NB4 (cell line): Measurements from ENCODE around the gene PALM2AKAP2.

Experiments
- DNase-seq: peaks from one replicate; pipeline ENCODE4 v3.0.0; 2010; ENCODE audit warnings: low read depth
- H3K4me3 ChIP-seq: one replicate; pipeline ENCODE4 v1.5.1; 2011; ENCODE audit warnings: mild to moderate bottlenecking, low read depth, low read length, moderate library complexity
- MYC ChIP-seq: IDR thresholded peaks from 2 replicates; pipeline ENCODE4 v1.6.1; 2011; ENCODE audit warnings: low read depth, low read length
- POLR2A ChIP-seq: IDR thresholded peaks from 2 replicates; pipeline ENCODE4 v1.6.1; 2011; ENCODE audit warnings: mild to moderate bottlenecking; ENCODE audit not compliant: insufficient read length; ENCODE audit errors: extremely low read depth
- TF ChIP-seq, protein P1 (sequence below): IDR thresholded peaks from 2 replicates; pipeline ENCODE4 v1.6.1; 2011; ENCODE audit warnings: low read depth, low read length
- TF ChIP-seq, protein P2 (sequence below): IDR thresholded peaks from one replicate; pipeline ENCODE4 v1.5.1; 2012; ENCODE audit warnings: low read depth, low read length

Gene PALM2AKAP2

GRCh38 chr9:109801484-109801883, 21.5 kb downstream of the PALM2AKAP2 start:
- no peak overlapping the region for H3K4me3 ChIP-seq
- TF ChIP-seq, protein P1, sequence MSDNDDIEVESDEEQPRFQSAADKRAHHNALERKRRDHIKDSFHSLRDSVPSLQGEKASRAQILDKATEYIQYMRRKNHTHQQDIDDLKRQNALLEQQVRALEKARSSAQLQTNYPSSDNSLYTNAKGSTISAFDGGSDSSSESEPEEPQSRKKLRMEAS: no peak
- no peak for TF ChIP-seq POLR2A
- TF ChIP-seq, protein P2, sequence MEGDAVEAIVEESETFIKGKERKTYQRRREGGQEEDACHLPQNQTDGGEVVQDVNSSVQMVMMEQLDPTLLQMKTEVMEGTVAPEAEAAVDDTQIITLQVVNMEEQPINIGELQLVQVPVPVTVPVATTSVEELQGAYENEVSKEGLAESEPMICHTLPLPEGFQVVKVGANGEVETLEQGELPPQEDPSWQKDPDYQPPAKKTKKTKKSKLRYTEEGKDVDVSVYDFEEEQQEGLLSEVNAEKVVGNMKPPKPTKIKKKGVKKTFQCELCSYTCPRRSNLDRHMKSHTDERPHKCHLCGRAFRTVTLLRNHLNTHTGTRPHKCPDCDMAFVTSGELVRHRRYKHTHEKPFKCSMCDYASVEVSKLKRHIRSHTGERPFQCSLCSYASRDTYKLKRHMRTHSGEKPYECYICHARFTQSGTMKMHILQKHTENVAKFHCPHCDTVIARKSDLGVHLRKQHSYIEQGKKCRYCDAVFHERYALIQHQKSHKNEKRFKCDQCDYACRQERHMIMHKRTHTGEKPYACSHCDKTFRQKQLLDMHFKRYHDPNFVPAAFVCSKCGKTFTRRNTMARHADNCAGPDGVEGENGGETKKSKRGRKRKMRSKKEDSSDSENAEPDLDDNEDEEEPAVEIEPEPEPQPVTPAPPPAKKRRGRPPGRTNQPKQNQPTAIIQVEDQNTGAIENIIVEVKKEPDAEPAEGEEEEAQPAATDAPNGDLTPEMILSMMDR: no peak
- no peak for TF ChIP-seq MYC
- no peak for DNase-seq

- TF ChIP-seq POLR2A (no peak), MYC (no peak)
- TF ChIP-seq, protein P2: no peak
- TF ChIP-seq, protein P1: no peak
These were observed 22.5 kb downstream of the PALM2AKAP2 start for GRCh38 chr9:109802491-109802890.

GRCh38 chr9:109805050-109805449, 25.1 kb downstream of the PALM2AKAP2 start:
- TF ChIP-seq POLR2A (no peak), MYC (no peak)
- TF ChIP-seq, protein P2: no peak
- TF ChIP-seq, protein P1: no peak
- DNase-seq: no peak
- H3K4me3 ChIP-seq: no peak overlapping the region

More at GRCh38 chr9:109802491-109802890, 22.5 kb downstream of the PALM2AKAP2 start:
- no peak for DNase-seq
- H3K4me3 ChIP-seq: no peak overlapping the region

- TF ChIP-seq, protein P2: no peak
- TF ChIP-seq, protein P1: no peak
- no peak for TF ChIP-seq POLR2A
- no peak for TF ChIP-seq MYC
- no peak overlapping the region for H3K4me3 ChIP-seq
- no peak for DNase-seq
These were observed 26.6 kb downstream of the PALM2AKAP2 start for GRCh38 chr9:109806506-109807115.

GRCh38 chr9:109811876-109812275, 31.9 kb downstream of the PALM2AKAP2 start:
- no peak for TF ChIP-seq MYC
- TF ChIP-seq, protein P2: no peak
- TF ChIP-seq, protein P1: no peak
- TF ChIP-seq POLR2A: no peak
- no peak overlapping the region for H3K4me3 ChIP-seq
- DNase-seq: no peak
